H1 (cell line): Measurements from ENCODE around the gene E2F3. TPM values are rescaled to one million over a fixed set of nuclear protein-coding genes. Genes with fewer than 3 reads are reported as not detected.

ENCODE experiments used
- CEBPB ChIP-seq: IDR thresholded peaks from 2 replicates; pipeline ENCODE4 v1.6.1; 2012; ENCODE audit warnings: low read depth, low read length
- CHD2 ChIP-seq: IDR thresholded peaks from 2 replicates; pipeline ENCODE4 v1.6.1; 2012; ENCODE audit warnings: low read length, improper control_type of control experiment
- CHD7 ChIP-seq: fragments of 300-600 bp; sonication (generic); IDR thresholded peaks from 2 replicates; pipeline ENCODE4 v1.7.1; 2012; ENCODE audit warnings: low read length, moderate library complexity, mild to moderate bottlenecking, inconsistent platforms; ENCODE audit not compliant: insufficient replicate concordance
- KDM4A ChIP-seq: IDR thresholded peaks from one replicate; pipeline ENCODE4 v1.7.1; 2012; ENCODE audit warnings: low read depth, mild to moderate bottlenecking, moderate library complexity, low read length, inconsistent platforms; ENCODE audit not compliant: severe bottlenecking
- KDM5A ChIP-seq: fragments of 200-600 bp; IDR thresholded peaks from 2 replicates; pipeline ENCODE4 v1.7.1; 2012; ENCODE audit warnings: mild to moderate bottlenecking, low read length, inconsistent platforms, mixed read lengths
- RXRA ChIP-seq: IDR thresholded peaks from 2 replicates; pipeline ENCODE4 v1.6.1; 2011; ENCODE audit warnings: low read depth, mild to moderate bottlenecking, low read length, moderate library complexity; ENCODE audit not compliant: insufficient read depth
- SP1 ChIP-seq: IDR thresholded peaks from 2 replicates; pipeline ENCODE4 v1.6.1; 2011; ENCODE audit warnings: low read depth, low read length
- TCF12 ChIP-seq: IDR thresholded peaks from 2 replicates; pipeline ENCODE4 v1.6.1; 2011; ENCODE audit warnings: low read depth, mild to moderate bottlenecking, low read length
- polyA plus RNA-seq, 7 experiments: library from polyadenylated mRNA; depleted of rRNA in 3 of 7; stranded (reverse) in 5 of 7; unstranded in 2 of 7; fragments of >200 nt in 5 of 7; fragments of 200-250 nt in 2 of 7; gene quantifications; 1 replicate in 5 of 7; 2 replicates in 1 of 7; 4 replicates in 1 of 7; pipeline versions ENCODE4 v1.2.1 to v1.2.3, GENCODE V29; 2011 to 2013; ENCODE audit warnings: missing spikeins in 2 of 7, mixed read lengths in 2 of 7
- total RNA-seq: library from RNA; stranded (reverse); fragmentation: NEBNext Ultra II Directional; extraction: Animal tissue kit (Norgen Biotek cat#: 25700); gene quantifications from 2 replicates; pipeline ENCODE4 v1.2.1, GENCODE V29; 2021
- TF ChIP-seq, protein P1 (sequence below): IDR thresholded peaks from 2 replicates; pipeline ENCODE4 v1.6.1; 2012; ENCODE audit warnings: low read length, inconsistent platforms

The E2F3 gene
- total and polyA plus RNA-seq, 2 of the 8 experiments (the other 6 are each of a cell fraction or from before 2014, with no cell fraction given), result 14.9 to 42.2 TPM

DNA sequence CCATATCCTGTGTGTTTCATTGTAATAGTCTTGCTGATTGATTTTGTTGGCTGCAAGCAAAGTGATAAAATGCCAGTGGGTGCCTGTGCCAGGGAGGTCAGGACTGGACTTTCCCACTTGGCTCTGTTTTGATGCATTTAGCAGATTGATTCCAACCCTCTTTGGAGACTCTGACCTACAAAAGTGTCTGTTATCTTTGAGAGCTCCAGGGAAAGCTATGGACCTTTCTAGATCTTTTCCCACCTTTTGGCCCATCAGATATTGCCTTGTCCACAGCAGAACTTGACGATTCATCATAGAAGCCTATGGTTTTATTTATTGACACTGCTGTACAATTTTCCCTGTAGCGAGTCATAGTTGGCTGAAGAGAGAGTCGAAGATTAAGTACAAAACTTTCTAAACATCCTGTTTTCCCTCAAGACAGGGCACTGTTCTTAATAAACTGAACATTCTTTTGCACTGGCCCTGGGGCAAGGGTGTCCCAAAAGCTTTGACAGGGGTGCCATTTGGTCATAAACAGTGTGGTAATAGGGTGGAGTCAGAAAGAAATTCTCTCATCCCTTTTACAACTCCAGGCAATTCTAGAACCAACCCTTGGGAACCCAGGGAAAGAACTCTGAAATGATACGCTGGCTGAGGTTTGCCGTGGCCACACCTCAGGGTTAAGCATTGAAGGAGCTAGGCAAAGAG is 53.7 kb downstream of the E2F3 start (continued):
- TF ChIP-seq CHD7, result no peak
- TF ChIP-seq CHD2, result no peak
- TF ChIP-seq TCF12, result no peak
- TF ChIP-seq RXRA, result no peak
- TF ChIP-seq, protein P1, sequence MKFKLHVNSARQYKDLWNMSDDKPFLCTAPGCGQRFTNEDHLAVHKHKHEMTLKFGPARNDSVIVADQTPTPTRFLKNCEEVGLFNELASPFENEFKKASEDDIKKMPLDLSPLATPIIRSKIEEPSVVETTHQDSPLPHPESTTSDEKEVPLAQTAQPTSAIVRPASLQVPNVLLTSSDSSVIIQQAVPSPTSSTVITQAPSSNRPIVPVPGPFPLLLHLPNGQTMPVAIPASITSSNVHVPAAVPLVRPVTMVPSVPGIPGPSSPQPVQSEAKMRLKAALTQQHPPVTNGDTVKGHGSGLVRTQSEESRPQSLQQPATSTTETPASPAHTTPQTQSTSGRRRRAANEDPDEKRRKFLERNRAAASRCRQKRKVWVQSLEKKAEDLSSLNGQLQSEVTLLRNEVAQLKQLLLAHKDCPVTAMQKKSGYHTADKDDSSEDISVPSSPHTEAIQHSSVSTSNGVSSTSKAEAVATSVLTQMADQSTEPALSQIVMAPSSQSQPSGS, result no peak
- no peak for TF ChIP-seq CEBPB
- TF ChIP-seq SP1, result no peak
- TF ChIP-seq KDM5A, result no peak
- TF ChIP-seq KDM4A, result no peak
- TF ChIP-seq, all 59 proteins: peak for 0
